ENCODE measurements around the gene HSDL2. TPM values are rescaled to one million over a fixed set of nuclear protein-coding genes. Genes with fewer than 3 reads are reported as not detected.

HSDL2 gene
- total RNA-seq, 1 donor from 2014 or later: 20.9 TPM

DNA sequence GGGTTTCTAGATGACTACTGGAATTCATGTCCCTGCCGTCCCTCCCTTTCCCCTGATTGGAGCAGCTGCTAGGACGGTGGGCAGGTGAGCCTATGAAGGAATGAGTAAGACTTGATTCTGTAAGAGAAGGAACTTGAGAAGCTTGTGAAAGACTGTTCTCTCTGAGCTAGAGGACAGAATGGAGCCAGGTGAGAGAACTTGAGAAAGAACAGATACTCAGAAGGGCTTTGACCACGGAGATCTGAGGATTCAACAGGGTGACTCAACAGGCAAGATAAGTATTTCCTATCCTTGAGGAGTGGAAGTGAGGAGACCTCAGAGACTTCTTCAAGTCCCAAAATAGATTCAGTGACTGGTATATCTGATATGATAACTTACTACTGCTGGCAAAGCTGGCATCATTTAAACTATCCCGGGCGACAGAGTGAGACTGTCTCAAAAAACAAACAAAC, 41.9 kb downstream of the HSDL2 start:
- no peak overlapping the region for H3K4me3 Mint-ChIP-seq
- DNase-seq (ENCODE audit: low read depth, low spot score): no peak
- peaks cover 5% of the 10 kb centered on the region for H3K36me3 Mint-ChIP-seq (ENCODE audit: low read depth)
- no peaks in the 10 kb centered on the region for H3K9me3 Mint-ChIP-seq
- H3K27ac Mint-ChIP-seq (ENCODE audit: unreplicated experiment): no peak overlapping the region
- TF ChIP-seq, protein P1, sequence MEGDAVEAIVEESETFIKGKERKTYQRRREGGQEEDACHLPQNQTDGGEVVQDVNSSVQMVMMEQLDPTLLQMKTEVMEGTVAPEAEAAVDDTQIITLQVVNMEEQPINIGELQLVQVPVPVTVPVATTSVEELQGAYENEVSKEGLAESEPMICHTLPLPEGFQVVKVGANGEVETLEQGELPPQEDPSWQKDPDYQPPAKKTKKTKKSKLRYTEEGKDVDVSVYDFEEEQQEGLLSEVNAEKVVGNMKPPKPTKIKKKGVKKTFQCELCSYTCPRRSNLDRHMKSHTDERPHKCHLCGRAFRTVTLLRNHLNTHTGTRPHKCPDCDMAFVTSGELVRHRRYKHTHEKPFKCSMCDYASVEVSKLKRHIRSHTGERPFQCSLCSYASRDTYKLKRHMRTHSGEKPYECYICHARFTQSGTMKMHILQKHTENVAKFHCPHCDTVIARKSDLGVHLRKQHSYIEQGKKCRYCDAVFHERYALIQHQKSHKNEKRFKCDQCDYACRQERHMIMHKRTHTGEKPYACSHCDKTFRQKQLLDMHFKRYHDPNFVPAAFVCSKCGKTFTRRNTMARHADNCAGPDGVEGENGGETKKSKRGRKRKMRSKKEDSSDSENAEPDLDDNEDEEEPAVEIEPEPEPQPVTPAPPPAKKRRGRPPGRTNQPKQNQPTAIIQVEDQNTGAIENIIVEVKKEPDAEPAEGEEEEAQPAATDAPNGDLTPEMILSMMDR (conservative IDR thresholded peaks at IDR 0.05): no peak
- no peaks in the 10 kb centered on the region for H3K4me1 Mint-ChIP-seq
- H3K27me3 Mint-ChIP-seq (ENCODE audit: low read depth): no peaks in the 10 kb centered on the region

DNA sequence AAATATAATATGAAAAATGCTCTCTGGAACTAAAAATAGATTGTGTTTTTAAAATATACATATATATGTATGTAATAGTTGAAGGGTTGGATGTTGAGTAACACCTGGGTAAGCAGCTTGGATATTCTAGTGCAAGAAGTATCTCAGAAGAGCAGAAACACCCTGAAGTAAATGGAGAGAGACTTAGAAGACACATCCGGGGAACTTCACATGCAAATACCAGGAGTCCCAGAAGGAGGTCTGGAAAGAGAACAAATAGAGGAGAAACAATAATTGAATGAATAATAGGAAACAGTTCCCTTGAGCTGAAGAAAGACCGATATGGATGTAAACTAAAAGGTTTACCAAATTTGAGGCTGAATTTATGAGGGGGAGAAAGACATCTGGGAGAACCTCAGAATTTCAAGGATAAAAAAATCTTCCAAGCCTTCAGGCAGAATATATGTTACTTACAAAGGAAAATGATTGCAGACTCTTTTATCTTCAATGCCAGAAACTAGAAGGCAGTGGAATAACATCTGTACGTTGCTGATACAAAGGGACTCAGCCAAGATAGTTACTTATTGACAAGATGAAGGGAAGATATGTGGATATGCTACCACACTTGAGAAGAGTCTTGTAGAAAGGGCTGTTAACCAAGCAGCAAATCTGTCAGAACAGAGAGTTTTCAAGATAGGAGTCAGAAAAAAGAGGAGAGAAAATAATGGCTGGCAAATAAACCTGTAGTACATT, 42.7 kb downstream of the HSDL2 start:
- no peak overlapping the region for H3K4me3 Mint-ChIP-seq
- no peak overlapping the region for H3K27ac Mint-ChIP-seq (ENCODE audit: unreplicated experiment)
- TF ChIP-seq, protein P1 (conservative IDR thresholded peaks at IDR 0.05): no peak
- no peaks in the 10 kb centered on the region for H3K9me3 Mint-ChIP-seq
- DNase-seq (ENCODE audit: low read depth, low spot score): no peak
- peaks cover 5% of the 10 kb centered on the region for H3K36me3 Mint-ChIP-seq (ENCODE audit: low read depth)
- H3K4me1 Mint-ChIP-seq: no peaks in the 10 kb centered on the region
- H3K27me3 Mint-ChIP-seq (ENCODE audit: low read depth): no peaks in the 10 kb centered on the region

DNA sequence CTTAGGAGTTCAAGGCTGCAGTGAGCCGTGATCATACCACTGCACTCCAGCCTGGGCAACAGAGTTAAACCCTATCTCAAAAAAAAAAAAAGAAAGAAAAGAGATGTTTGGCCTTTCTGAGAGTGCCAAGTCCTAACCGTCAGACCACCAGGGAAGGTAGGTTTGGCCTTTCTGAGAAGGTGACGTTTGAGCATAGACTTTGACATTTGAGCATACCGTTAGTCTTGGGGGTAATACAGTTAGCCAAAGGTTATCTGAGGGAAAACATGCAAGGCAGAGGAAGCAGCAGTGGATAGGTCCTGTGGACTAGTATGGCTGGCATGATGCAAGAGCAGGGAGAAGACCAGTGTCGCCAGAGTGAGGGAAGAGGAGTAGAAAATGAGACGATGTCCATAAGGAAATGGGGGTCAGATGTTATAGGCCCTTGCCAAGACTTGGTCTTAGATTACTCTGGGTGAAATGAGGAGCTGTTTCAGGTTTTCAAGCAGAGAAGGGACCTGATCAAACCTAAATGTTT, 50.2 kb downstream of the HSDL2 start:
- no peak overlapping the region for H3K4me3 Mint-ChIP-seq
- no peaks in the 10 kb centered on the region for H3K4me1 Mint-ChIP-seq
- H3K27me3 Mint-ChIP-seq (ENCODE audit: low read depth): no peaks in the 10 kb centered on the region
- peaks cover 20% of the 10 kb centered on the region for H3K36me3 Mint-ChIP-seq (ENCODE audit: low read depth)
- no peak overlapping the region for H3K27ac Mint-ChIP-seq (ENCODE audit: unreplicated experiment)
- TF ChIP-seq, protein P1 (conservative IDR thresholded peaks at IDR 0.05): no peak
- DNase-seq (ENCODE audit: low read depth, low spot score): no peak
- H3K9me3 Mint-ChIP-seq: no peaks in the 10 kb centered on the region

DNA sequence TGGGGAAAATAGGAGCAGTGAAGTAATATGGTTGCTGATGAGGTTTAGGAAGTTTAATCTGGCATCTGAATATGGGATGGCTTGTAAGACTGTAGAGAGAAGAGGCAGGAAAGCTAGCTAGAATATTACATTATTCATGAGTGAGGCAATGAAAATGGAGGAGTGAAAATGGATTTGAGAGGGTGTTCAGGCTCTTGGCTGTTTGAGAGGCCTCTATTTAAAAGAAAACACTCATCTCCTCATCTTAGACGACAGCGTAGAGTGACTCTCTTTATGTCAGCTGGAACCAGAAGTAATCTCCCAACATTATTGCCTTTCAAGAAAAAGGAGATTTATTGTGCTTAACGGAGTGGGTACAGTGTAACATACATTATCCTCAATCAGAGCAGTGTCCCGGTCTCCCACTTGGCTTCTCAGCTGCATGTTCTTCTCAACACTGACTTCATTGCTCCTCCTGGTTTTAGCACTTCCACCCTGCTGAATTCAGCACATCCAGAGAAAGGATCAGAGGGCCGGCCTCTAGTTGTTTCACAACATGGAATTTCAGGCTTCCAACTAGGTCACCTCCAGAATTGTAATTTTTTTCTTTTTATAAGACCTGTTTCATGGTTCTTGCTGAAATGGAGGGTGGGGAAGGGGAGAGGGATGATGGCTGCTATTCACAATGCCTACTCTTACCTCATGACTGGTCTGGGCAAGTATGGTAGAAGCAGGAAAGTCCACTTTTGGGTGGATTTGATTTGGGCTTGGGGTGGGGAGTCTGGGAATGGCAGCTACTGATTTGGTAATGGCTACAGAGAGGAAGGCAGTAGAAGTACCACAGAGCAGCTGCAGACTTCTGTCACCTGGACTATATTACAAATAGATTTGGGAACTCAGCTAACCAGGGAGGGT, 53.8 kb downstream of the HSDL2 start:
- Mint-ChIP-seq H3K4me3 (no peak overlapping the region), H3K27me3 (ENCODE audit: low read depth) (no peaks in the 10 kb centered on the region), H3K27ac (ENCODE audit: unreplicated experiment) (no peak overlapping the region), H3K4me1 (no peaks in the 10 kb centered on the region), H3K36me3 (ENCODE audit: low read depth) (peaks cover 14% of the 10 kb centered on the region), H3K9me3 (no peaks in the 10 kb centered on the region)
- DNase-seq (ENCODE audit: low read depth, low spot score): no peak
- TF ChIP-seq, protein P1 (conservative IDR thresholded peaks at IDR 0.05): no peak

DNA sequence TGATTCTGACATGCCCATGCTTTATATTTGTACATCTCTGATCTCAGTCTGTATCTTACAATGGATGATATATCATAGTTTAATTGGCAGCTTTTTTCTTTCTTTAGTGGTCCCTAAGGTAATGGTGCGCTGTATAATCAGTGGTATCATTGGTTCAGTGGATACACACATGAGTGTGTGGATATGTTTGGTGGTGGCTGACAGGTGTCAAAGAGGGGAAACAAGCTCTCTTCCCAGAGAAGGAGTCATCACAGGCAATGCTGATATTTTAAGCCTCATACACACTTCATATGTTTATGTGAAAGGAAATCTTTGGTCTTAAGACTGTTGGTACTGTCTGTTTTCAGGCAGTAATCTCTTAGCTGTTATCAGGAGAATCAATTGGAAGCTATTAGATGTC, 54.6 kb downstream of the HSDL2 start:
- Mint-ChIP-seq H3K27me3 (ENCODE audit: low read depth) (no peaks in the 10 kb centered on the region), H3K27ac (ENCODE audit: unreplicated experiment) (no peak overlapping the region), H3K36me3 (ENCODE audit: low read depth) (peaks cover 12% of the 10 kb centered on the region), H3K4me1 (no peaks in the 10 kb centered on the region), H3K4me3 (no peak overlapping the region), H3K9me3 (no peaks in the 10 kb centered on the region)
- TF ChIP-seq, protein P1 (conservative IDR thresholded peaks at IDR 0.05): no peak
- no peak for DNase-seq (ENCODE audit: low read depth, low spot score)

Data from neural crest cell (in vitro differentiated cells).